Subcutaneous adipose tissue (tissue), 4 donors: ENCODE data around the gene KRTAP19-6. TPM values are rescaled to one million over a fixed set of nuclear protein-coding genes. Genes with fewer than 3 reads are reported as not detected.

Source experiments
- small RNA-seq: library from RNA; depleted of rRNA; stranded (forward); fragments of <200 nt; gene quantifications from one replicate; pipeline ENCODE3, GENCODE V24; 2016
- total RNA-seq, 4 donors: library from RNA; depleted of rRNA; stranded (reverse); fragments of >200 nt; gene quantifications; one replicate each; pipeline ENCODE4 v1.1.0, GENCODE V29; 2016
- TF ChIP-seq, protein P1 (sequence below): fragments of 450-650 bp; IDR thresholded peaks from one replicate; pipeline ENCODE4 v1.5.1; 2016; ENCODE audit warnings: low read depth, mild to moderate bottlenecking, control low read depth, antibody characterized with exemption, moderate library complexity

Gene KRTAP19-6
- total RNA-seq, 4 donors from 2014 or later, result not detected

DNA sequence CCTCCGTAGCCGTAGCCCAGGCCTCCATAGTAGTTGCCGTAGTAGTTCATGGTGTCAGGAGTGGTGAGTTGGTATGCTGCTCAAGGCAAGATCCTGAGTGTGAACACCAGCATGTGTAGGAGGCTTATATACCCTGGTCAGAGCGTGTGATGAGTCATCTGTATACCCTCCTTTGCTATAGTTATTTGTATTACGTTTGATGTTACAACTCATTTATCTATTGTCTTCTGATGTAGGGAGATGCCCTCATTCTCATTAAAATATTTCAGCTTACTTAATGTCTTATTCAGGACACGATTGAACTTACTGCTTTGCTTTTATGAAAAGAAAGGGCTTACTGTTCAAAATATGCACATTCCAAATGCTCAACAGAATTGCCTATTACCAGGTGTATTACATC is 39.6 kb downstream of the KRTAP19-6 start, which contains the start of gene KRTAP19-5:
TSS of gene KRTAP19-5 (minus strand) at position 101 of the 400 bp plus-strand sequence. CDS start at position 50, 51 bp downstream.
- TF ChIP-seq, protein P1, sequence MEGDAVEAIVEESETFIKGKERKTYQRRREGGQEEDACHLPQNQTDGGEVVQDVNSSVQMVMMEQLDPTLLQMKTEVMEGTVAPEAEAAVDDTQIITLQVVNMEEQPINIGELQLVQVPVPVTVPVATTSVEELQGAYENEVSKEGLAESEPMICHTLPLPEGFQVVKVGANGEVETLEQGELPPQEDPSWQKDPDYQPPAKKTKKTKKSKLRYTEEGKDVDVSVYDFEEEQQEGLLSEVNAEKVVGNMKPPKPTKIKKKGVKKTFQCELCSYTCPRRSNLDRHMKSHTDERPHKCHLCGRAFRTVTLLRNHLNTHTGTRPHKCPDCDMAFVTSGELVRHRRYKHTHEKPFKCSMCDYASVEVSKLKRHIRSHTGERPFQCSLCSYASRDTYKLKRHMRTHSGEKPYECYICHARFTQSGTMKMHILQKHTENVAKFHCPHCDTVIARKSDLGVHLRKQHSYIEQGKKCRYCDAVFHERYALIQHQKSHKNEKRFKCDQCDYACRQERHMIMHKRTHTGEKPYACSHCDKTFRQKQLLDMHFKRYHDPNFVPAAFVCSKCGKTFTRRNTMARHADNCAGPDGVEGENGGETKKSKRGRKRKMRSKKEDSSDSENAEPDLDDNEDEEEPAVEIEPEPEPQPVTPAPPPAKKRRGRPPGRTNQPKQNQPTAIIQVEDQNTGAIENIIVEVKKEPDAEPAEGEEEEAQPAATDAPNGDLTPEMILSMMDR, result no peak

DNA sequence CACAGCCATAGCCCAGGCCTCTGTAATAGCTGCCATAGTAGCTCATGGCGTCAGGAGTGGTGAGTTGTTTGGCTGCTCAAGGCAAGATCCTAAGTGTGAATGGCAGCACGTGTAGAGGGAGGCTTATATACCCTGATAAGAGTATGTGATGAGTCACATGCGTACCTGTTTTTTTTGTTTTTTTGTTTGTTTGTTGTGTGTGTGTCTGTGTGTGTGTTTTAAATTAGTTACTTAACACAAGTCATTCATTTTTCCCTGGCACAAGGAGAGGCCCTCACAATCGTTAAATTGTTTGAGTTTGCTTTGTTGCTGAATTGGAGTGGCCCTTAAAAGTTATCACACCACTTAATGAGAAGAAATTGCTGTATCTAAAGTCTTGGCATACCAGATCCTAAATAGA is 44.6 kb downstream of the KRTAP19-6 start, which contains the start of gene KRTAP19-4:
TSS of gene KRTAP19-4 (minus strand) at position 101 of the 400 bp plus-strand sequence. CDS start at position 46, 55 bp downstream.
- TF ChIP-seq, protein P1, result no peak

DNA sequence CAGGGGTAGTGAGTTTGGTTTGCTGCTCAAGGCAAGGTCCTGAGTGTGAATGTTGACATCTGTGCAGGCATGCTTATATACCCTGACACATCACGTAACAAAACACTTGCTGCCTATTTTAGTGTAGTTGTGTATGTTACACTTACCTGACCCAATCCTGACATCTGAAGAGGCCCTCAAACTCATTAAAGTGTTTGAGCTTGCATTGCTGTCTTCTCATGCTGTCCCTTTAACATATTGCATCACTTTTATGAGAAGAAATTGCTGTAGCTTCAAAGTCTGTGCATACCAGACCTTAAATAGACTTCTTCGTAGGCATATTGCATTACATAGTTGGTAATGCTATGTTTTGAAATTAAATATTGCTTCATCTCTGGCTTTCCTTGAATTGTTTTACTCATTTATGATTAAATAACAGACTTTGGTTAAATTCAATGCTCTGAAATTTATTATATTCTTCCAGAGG is 49.7 kb downstream of the KRTAP19-6 start, which contains the start of gene KRTAP19-3:
TSS of gene KRTAP19-3 (minus strand) at position 51 of the 466 bp plus-strand sequence. CDS start 56 bp downstream, outside the sequence.
- TF ChIP-seq, protein P1, result no peak

Small RNAs within 50 kb of the gene (small RNA-seq; reads per million reads assigned to genes)
- gene AP000567.1, result not detected
- gene KRTAP19-10P, result not detected
- gene KRTAP19-11P, result not detected
- not detected for gene KRTAP19-9P
- gene KRTAP22-2, result not detected

Other genes with a start within 250 kb of the KRTAP19-6 start
- not detected for gene KRTAP26-1, start 221.5 kb downstream of the KRTAP19-6 start, total RNA-seq
- not detected for gene KRTAP27-1, start 204.2 kb downstream of the KRTAP19-6 start, total RNA-seq
- not detected for gene KRTAP23-1, start 193.3 kb downstream of the KRTAP19-6 start, total RNA-seq
- not detected for gene KRTAP13-2, start 169.6 kb downstream of the KRTAP19-6 start, total RNA-seq
- gene KRTAP13-1, start 145.8 kb downstream of the KRTAP19-6 start, total RNA-seq, result not detected
- gene KRTAP13-3, start 115.9 kb downstream of the KRTAP19-6 start, total RNA-seq, result not detected
- not detected for gene KRTAP13-4, start 111.6 kb downstream of the KRTAP19-6 start, total RNA-seq
- not detected for gene KRTAP15-1, start 101.6 kb downstream of the KRTAP19-6 start, total RNA-seq
- gene KRTAP19-1, start 61.5 kb downstream of the KRTAP19-6 start, total RNA-seq, result not detected
- gene KRTAP19-2, start 54.4 kb downstream of the KRTAP19-6 start, total RNA-seq, result not detected
- not detected for gene KRTAP19-3, start 49.9 kb downstream of the KRTAP19-6 start, total RNA-seq
- not detected for gene KRTAP19-4, start 44.7 kb downstream of the KRTAP19-6 start, total RNA-seq
- gene KRTAP19-5, start 39.7 kb downstream of the KRTAP19-6 start, total RNA-seq, result not detected
- not detected for gene KRTAP19-7, start 19.4 kb upstream of the KRTAP19-6 start, total RNA-seq
- not detected for gene KRTAP22-2, start 48.5 kb upstream of the KRTAP19-6 start, total RNA-seq
- gene KRTAP6-3, start 50.6 kb upstream of the KRTAP19-6 start, total RNA-seq, result not detected
- gene KRTAP6-2, start 57.0 kb upstream of the KRTAP19-6 start, total RNA-seq, result not detected
- gene KRTAP22-1, start 59.2 kb upstream of the KRTAP19-6 start, total RNA-seq, result not detected
- gene KRTAP6-1, start 72.1 kb upstream of the KRTAP19-6 start, total RNA-seq, result not detected
- gene KRTAP20-1, start 74.6 kb upstream of the KRTAP19-6 start, total RNA-seq, result not detected
- gene KRTAP20-4, start 78.8 kb upstream of the KRTAP19-6 start, total RNA-seq, result not detected
- gene KRTAP20-2, start 93.3 kb upstream of the KRTAP19-6 start, total RNA-seq, result not detected
- not detected for gene KRTAP20-3, start 101.0 kb upstream of the KRTAP19-6 start, total RNA-seq
- gene KRTAP21-3, start 176.9 kb upstream of the KRTAP19-6 start, total RNA-seq, result not detected
- gene KRTAP21-2, start 205.4 kb upstream of the KRTAP19-6 start, total RNA-seq, result not detected
- not detected for gene KRTAP21-1, start 213.6 kb upstream of the KRTAP19-6 start, total RNA-seq